Measurements from ENCODE around the gene CRIP1. TPM values are rescaled to one million over a fixed set of nuclear protein-coding genes. Genes with fewer than 3 reads are reported as not detected.

Gene CRIP1
- total RNA-seq, 1 experiment from 2014 or later, result 6.9 TPM

DNA sequence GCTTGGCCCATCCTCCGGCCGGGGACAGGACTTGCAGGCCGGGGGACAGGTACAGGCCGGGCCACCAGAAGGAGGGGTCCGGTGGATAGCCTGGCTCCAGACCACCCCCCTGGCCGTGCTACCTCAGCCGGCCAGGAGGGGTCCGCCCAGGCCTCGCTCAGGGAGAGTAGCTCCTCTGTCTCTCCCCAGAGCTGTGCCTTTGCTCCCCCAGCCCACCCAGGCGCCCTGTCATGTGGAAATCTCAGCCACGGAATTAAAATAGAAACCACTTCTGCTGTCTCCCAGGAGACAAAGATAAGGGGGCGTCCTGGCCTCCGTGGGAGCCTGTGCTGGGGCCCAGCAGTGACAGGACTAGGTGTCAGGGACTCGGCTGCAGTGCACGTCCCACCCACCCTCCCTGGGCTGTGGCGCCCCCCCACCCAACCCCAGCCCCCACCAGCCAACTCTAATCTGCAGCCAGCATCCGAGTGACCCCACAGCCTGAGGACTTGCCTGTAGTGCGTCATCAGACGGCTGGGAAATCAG lies 15.3 kb upstream of the CRIP1 start:
- Histone ChIP-seq H3K56ac (ENCODE audit: insufficient read length, low read depth, low read length) (no peak overlapping the region), H2BK12ac (ENCODE audit: insufficient read length, low read depth, low read length) (no peak overlapping the region), H2AK5ac (ENCODE audit: insufficient read length, low read length) (no peak overlapping the region), H2AFZ (ENCODE audit: low read length) (no peak overlapping the region), H3K18ac (ENCODE audit: insufficient read length, low read depth, low read length) (no peak overlapping the region), H3K4me2 (ENCODE audit: insufficient read depth, insufficient read length, low read length) (no peak overlapping the region), H3K27ac (ENCODE audit: insufficient read length, low read depth, low read length) (no peak overlapping the region), H4K91ac (ENCODE audit: insufficient read length, low read depth, low read length) (no peak overlapping the region), H2BK120ac (ENCODE audit: low read depth, low read length, poor library complexity, severe bottlenecking) (no peak overlapping the region), H4K20me1 (ENCODE audit: control insufficient read depth, insufficient read depth, insufficient read length) (no peaks in the 10 kb centered on the region), H2BK15ac (ENCODE audit: low read depth, low read length) (no peak overlapping the region), H3K23me2 (ENCODE audit: insufficient read length, low read depth, low read length, poor library complexity, severe bottlenecking) (peaks cover 8% of the 10 kb centered on the region), H3K27me3 (ENCODE audit: insufficient read depth, low read length) (peaks cover 8% of the 10 kb centered on the region; the same call in 1 of the 2 replicates), H4K8ac (replicated peaks; ENCODE audit: insufficient read length, low read depth, low read length) (no peak overlapping the region), H2BK5ac (ENCODE audit: insufficient read length, low read length) (no peak overlapping the region), H3K4ac (ENCODE audit: low read depth, low read length) (no peak overlapping the region), H3K79me2 (ENCODE audit: insufficient read depth, low read length) (no peaks in the 10 kb centered on the region), H3K9me3 (ENCODE audit: control insufficient read depth, low read depth, low read length) (no peaks in the 10 kb centered on the region), H3T11ph (ENCODE audit: low read length) (no peak overlapping the region), H3K9ac (ENCODE audit: extremely low read depth, insufficient read length, low read length) (no peak overlapping the region), H3K79me1 (ENCODE audit: insufficient read depth, low read depth, low read length, poor library complexity, severe bottlenecking) (no peaks in the 10 kb centered on the region), H3K23ac (ENCODE audit: insufficient read length, low read depth, low read length) (no peak overlapping the region), H3K14ac (ENCODE audit: insufficient read depth, low read length) (no peak overlapping the region), H3K4me1 (ENCODE audit: insufficient read depth, low read length) (no peaks in the 10 kb centered on the region; the same call in 1 of the 2 replicates), H4K5ac (ENCODE audit: insufficient read length, low read depth, low read length) (no peak overlapping the region), H2BK20ac (ENCODE audit: low read depth, low read length, poor library complexity, severe bottlenecking) (no peak overlapping the region)
- Mint-ChIP-seq H3K4me3 (no peak overlapping the region), H3K27me3 (ENCODE audit: low read depth) (peaks cover 12% of the 10 kb centered on the region), H3K36me3 (ENCODE audit: insufficient read depth in 1 of 3, low read depth in 3 of 3) (peaks cover 0 to 5% (median 0%) of the 10 kb centered on the region in 3 experiments; a peak in 2 of 7 replicates), H3K27ac (no peak overlapping the region), H3K4me1 (peaks cover 0 to 9% of the 10 kb centered on the region in 2 experiments; a peak in 1 of 4 replicates), H3K9me3 (no peaks in the 10 kb centered on the region)
- WGBS (ENCODE audit: extremely low coverage, insufficient read length, low lambda C conversion rate), result no CpG with 5 or more reads among the region's 19 CpGs
- peak; percentile 71 for DNase-seq
- TF ChIP-seq, protein P1, sequence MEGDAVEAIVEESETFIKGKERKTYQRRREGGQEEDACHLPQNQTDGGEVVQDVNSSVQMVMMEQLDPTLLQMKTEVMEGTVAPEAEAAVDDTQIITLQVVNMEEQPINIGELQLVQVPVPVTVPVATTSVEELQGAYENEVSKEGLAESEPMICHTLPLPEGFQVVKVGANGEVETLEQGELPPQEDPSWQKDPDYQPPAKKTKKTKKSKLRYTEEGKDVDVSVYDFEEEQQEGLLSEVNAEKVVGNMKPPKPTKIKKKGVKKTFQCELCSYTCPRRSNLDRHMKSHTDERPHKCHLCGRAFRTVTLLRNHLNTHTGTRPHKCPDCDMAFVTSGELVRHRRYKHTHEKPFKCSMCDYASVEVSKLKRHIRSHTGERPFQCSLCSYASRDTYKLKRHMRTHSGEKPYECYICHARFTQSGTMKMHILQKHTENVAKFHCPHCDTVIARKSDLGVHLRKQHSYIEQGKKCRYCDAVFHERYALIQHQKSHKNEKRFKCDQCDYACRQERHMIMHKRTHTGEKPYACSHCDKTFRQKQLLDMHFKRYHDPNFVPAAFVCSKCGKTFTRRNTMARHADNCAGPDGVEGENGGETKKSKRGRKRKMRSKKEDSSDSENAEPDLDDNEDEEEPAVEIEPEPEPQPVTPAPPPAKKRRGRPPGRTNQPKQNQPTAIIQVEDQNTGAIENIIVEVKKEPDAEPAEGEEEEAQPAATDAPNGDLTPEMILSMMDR (conservative IDR thresholded peaks at IDR 0.05), result peak; percentile 54
